HepG2 (cell line): ENCODE results near the gene DYNLT2B. TPM values are rescaled to one million over a fixed set of nuclear protein-coding genes. Genes with fewer than 3 reads are reported as not detected.

Experiments used
- ZNF280B ChIP-seq: sonication (generic); formaldehyde crosslinking; IDR thresholded peaks from 2 replicates; pipeline ENCODE4 v1.5.0; 2020; ENCODE audit warnings: missing genetic modification reagents, mild to moderate bottlenecking, borderline replicate concordance
- ZNF547 ChIP-seq: sonication (generic); formaldehyde crosslinking; IDR thresholded peaks from 2 replicates; pipeline ENCODE4 v1.5.1; 2020; ENCODE audit warnings: mild to moderate bottlenecking, missing genetic modification reagents
- polyA plus RNA-seq, 8 experiments: library from polyadenylated mRNA; depleted of rRNA in 3 of 8; stranded (reverse) in 7 of 8; unstranded in 1 of 8; fragments of >200 nt; fragmentation: Illumina TruSeq in 4 of 8; extraction: Trizol in 4 of 8; gene quantifications; 2 replicates each; pipeline versions ENCODE4 v1.2.1 to v1.2.3, GENCODE V29; 2011 to 2016; ENCODE audit warnings: low read depth in 4 of 8, missing spikeins in 1 of 8, mixed read lengths in 1 of 8; ENCODE audit not compliant: insufficient read depth in 1 of 8
- total RNA-seq, 5 experiments: library from RNA; depleted of rRNA; stranded (reverse); fragments of >200 nt; fragmentation: Illumina TruSeq; extraction: Trizol; gene quantifications; 2 replicates each; pipeline ENCODE4 v1.2.3, GENCODE V29; 2016; ENCODE audit warnings: low read depth in 1 of 5
- TF ChIP-seq, protein P1 (sequence below): sonication (generic); formaldehyde crosslinking; IDR thresholded peaks from 2 replicates; pipeline ENCODE4 v1.4.0; 2020; ENCODE audit warnings: mild to moderate bottlenecking, missing genetic modification reagents

Gene DYNLT2B
- total and polyA plus RNA-seq, 2 of the 13 experiments (the other 11 are each of a cell fraction or from before 2014, with no cell fraction given) = 4.0 to 7.0 TPM

- TF ChIP-seq ZNF280B (no peak), ZNF547 (CRISPR knock-in tag) (no peak)
- TF ChIP-seq, protein P1, sequence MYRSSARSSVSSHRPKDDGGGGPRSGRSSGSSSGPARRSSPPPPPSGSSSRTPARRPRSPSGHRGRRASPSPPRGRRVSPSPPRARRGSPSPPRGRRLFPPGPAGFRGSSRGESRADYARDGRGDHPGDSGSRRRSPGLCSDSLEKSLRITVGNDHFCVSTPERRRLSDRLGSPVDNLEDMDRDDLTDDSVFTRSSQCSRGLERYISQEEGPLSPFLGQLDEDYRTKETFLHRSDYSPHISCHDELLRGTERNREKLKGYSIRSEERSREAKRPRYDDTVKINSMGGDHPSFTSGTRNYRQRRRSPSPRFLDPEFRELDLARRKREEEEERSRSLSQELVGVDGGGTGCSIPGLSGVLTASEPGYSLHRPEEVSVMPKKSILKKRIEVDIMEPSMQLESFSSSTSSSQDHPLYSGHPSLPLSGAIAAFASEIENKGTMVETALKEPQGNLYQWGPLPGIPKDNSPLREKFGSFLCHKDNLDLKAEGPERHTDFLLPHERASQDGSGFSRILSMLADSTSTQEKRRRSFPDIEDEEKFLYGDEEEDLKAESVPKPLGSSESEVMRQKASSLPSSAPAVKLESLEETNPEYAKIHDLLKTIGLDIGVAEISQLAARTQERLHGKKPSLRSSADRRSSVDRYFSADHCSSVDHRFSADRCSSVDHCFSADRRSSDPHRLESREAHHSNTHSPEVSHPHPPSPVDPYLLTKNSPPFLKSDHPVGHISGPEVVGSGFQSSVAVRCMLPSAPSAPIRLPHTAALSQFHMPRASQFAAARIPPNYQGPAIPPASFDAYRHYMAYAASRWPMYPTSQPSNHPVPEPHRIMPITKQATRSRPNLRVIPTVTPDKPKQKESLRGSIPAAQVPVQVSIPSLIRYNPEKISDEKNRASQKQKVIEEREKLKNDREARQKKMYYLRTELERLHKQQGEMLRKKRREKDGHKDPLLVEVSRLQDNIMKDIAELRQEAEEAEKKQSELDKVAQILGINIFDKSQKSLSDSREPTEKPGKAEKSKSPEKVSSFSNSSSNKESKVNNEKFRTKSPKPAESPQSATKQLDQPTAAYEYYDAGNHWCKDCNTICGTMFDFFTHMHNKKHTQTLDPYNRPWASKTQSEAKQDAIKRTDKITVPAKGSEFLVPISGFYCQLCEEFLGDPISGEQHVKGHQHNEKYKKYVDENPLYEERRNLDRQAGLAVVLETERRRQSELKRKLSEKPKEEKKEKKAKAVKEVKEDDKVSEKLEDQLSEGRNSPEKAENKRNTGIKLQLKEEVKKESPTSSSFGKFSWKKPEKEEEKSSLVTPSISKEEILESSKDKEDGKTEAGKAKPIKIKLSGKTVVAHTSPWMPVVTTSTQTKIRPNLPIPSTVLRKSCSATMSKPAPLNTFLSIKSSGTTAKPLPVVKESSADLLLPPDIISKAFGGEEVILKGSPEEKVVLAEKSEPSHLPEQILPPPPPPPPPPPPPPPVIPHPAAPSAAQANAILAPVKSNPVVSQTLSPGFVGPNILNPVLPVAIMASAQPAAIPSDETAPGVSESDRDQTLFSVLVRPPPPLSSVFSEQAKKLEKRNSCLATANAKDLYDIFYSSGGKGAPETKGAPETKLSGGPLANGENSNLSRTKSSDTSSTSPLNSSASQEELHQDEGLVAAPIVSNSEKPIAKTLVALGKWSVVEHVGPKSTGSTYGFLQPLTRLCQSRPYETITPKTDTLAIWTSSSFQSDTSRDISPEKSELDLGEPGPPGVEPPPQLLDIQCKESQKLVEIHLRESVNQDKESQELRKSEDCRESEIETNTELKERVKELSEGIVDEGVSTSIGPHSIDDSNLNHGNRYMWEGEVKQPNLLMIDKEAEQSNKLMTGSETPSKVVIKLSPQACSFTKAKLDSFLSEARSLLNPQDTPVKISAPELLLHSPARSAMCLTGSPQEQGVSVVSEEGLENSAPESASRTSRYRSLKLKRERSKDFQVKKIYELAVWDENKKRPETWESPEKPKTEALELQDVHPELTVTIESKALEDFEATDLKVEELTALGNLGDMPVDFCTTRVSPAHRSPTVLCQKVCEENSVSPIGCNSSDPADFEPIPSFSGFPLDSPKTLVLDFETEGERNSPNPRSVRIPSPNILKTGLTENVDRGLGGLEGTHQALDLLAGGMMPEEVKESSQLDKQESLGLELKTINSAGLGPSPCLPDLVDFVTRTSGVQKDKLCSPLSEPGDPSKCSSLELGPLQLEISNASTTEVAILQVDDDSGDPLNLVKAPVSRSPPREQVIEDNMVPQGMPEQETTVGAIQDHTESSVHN (CRISPR knock-in tag) = no peak
These were observed 54.2 kb downstream of the DYNLT2B start (continued) for GRCh38 chr3:196263819-196264218.
